Panc1 (cell line): ENCODE data around the gene OAF. TPM values are rescaled to one million over a fixed set of nuclear protein-coding genes. Genes with fewer than 3 reads are reported as not detected.

ENCODE experiments used
- ATAC-seq: fragments of 200-7000 bp; cut with Tn5 transposase; 2 replicates; pipeline ENCODE4 v1.9.1; 2020; ENCODE audit warnings: mild to moderate bottlenecking, moderate library complexity
- BruUV-seq: library from RNA; stranded (reverse); fragments of 400-500 nt; replicated peaks from 2 replicates; lab custom pipeline; 2021; lab: Mats Ljungman, UMichigan
- CTCF ChIA-PET: fragments of 300-600 bp; sonication (Branson Sonifier 250); formaldehyde crosslinking; loops from one replicate; lab custom pipeline; 2022; ENCODE audit warnings: antibody characterized with exemption; lab: Charles Lee
- POLR2A ChIA-PET: fragments of 300-600 bp; sonication (Branson Sonifier 250); formaldehyde crosslinking; loops from one replicate; lab custom pipeline; 2022; ENCODE audit warnings: antibody characterized with exemption; lab: Charles Lee
- DNase-seq: peaks from one replicate; pipeline ENCODE4 v3.0.0-alpha.2; 2010; ENCODE audit warnings: low read depth, low spot score
- H3K27ac ChIP-seq: 2 replicates; pipeline ENCODE4 v1.5.1; 2011; ENCODE audit warnings: mild to moderate bottlenecking, low read length, inconsistent platforms
- H3K27me3 ChIP-seq: fragments of 200-500 bp; sonication (Bioruptor generic); 2 replicates; pipeline ENCODE4 v1.6.0; 2014; ENCODE audit warnings: low read length, inconsistent platforms; ENCODE audit not compliant: control insufficient read depth, insufficient read depth
- H3K36me3 ChIP-seq: fragments of 200-500 bp; sonication (Bioruptor generic); 2 replicates; pipeline ENCODE4 v1.5.1; 2014; ENCODE audit warnings: inconsistent platforms, mild to moderate bottlenecking, low read length, moderate library complexity; ENCODE audit not compliant: control insufficient read depth, insufficient read depth
- H3K4me1 ChIP-seq: 2 replicates; pipeline ENCODE4 v1.5.1; 2011; ENCODE audit warnings: inconsistent platforms, mild to moderate bottlenecking, low read length, moderate library complexity; ENCODE audit not compliant: control insufficient read depth, insufficient read depth
- H3K4me3 ChIP-seq, 2 experiments: 2 replicates each; pipeline ENCODE4 v1.5.1; 2011 to 2012; ENCODE audit warnings: low read depth in 2 of 2, low read length in 2 of 2, mild to moderate bottlenecking in 2 of 2, inconsistent platforms in 1 of 2, moderate library complexity in 1 of 2
- H3K9me3 ChIP-seq: fragments of 200-500 bp; sonication (Bioruptor generic); 2 replicates; pipeline ENCODE4 v1.5.1; 2014; ENCODE audit warnings: low read depth, mild to moderate bottlenecking, inconsistent platforms, low read length, moderate library complexity; ENCODE audit not compliant: control insufficient read depth, insufficient read depth
- POLR2AphosphoS5 ChIP-seq: IDR thresholded peaks from 2 replicates; pipeline ENCODE4 v1.6.1; 2012; ENCODE audit warnings: mild to moderate bottlenecking, low read depth, low read length, moderate library complexity
- SIN3A ChIP-seq: IDR thresholded peaks from 2 replicates; pipeline ENCODE4 v1.6.1; 2012; ENCODE audit warnings: low read depth, mild to moderate bottlenecking, low read length, moderate library complexity, borderline replicate concordance; ENCODE audit not compliant: insufficient read depth
- TCF7L2 ChIP-seq: IDR thresholded peaks from 2 replicates; pipeline ENCODE4 v1.6.1; 2011; ENCODE audit warnings: mild to moderate bottlenecking, low read depth, low read length, inconsistent platforms
- in situ Hi-C: cut with HindIII; loops from 2 replicates; pipeline ENCODE4 v1.10.0; 2016; ENCODE audit warnings: low sequenced_read_pairs, low pct_unique_long_range_greater_than_20kb
- intact Hi-C: fragments of 100-400 bp; cut with micrococcal nuclease; formaldehyde crosslinking; loops from one replicate; pipeline ENCODE4 v1.10.0; 2022; ENCODE audit not compliant: unreplicated experiment
- total RNA-seq: library from RNA; stranded (reverse); gene quantifications from one replicate; pipeline ENCODE4 v1.2.1, GENCODE V29; 2021; ENCODE audit not compliant: unreplicated experiment
- TF ChIP-seq, protein P1 (sequence below), 2 experiments: IDR thresholded peaks; 2 replicates each; pipeline ENCODE4 v1.6.1; 2011 to 2012; ENCODE audit warnings: low read depth in 2 of 2, control low read depth in 1 of 2, low read length in 1 of 2, mild to moderate bottlenecking in 1 of 2, moderate library complexity in 1 of 2; ENCODE audit not compliant: insufficient read depth in 1 of 2
- TF ChIP-seq, protein P2 (sequence below): fragments of 450-650 bp; IDR thresholded peaks from 2 replicates; pipeline ENCODE4 v1.5.1; 2017; ENCODE audit warnings: mild to moderate bottlenecking

OAF gene
- total RNA-seq, 1 experiment from 2014 or later, result 13.7 TPM

DNA sequence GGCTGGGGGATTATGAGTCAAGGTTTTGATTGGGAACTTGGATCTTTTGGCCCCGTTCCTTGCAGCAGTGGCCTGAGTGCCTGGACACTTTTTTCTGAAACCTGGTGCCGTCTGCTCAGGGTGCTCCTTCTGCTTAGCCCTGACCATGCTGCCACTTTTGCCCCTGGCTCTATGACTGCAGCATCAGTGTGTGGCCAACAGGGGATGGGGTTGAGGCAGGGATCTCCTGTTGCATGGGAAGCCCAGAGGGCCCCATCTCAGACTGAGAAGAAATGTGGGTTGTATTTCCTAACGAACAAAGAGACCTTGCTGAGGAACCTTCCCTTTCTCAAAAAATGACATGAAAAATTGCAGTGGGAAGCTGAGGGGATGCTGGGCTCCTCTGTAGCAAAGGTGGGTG is 47.8 kb downstream of the OAF start:
- CTCF ChIA-PET, result interaction anchor here (0.6 to 1.3 kb wide), 2 partner anchors 45 to 90 kb away, joined by 3 read pairs; no protein-coding TSS in a partner anchor
- in situ Hi-C loops, result no loop called here
- no TSS peak for BruUV-seq

DNA sequence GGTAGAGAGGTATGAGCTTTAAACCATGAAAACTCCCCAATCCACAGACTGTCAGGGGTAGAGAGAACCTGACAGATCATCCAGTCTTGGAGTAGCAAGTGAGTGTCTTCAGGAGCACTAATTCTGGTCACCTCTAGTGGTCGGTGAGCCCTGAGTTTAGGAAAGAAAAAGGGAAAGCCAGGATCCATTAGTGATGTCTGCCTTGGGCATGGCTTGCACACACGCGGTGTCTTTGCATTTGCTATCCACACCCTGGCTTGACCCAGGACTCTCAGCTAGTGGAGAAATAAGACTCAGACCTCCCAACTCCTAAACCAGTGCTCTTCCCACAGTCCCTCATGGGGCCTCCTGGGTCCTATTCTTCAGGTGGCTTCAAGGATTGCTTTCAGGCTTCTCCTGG is 48.4 kb downstream of the OAF start:
- no peaks in the 10 kb centered on the region for H3K4me1 ChIP-seq
- intact Hi-C loops, result no loop called here
- in situ Hi-C loops, result no loop called here
- CTCF ChIA-PET, result no interaction called here
- no peaks in the 10 kb centered on the region for H3K36me3 ChIP-seq
- BruUV-seq, result no TSS peak
- no peaks in the 10 kb centered on the region for H3K9me3 ChIP-seq
- no peak for ATAC-seq
- TF ChIP-seq TCF7L2 (no peak), SIN3A (no peak), POLR2AphosphoS5 (no peak)
- TF ChIP-seq, protein P1, sequence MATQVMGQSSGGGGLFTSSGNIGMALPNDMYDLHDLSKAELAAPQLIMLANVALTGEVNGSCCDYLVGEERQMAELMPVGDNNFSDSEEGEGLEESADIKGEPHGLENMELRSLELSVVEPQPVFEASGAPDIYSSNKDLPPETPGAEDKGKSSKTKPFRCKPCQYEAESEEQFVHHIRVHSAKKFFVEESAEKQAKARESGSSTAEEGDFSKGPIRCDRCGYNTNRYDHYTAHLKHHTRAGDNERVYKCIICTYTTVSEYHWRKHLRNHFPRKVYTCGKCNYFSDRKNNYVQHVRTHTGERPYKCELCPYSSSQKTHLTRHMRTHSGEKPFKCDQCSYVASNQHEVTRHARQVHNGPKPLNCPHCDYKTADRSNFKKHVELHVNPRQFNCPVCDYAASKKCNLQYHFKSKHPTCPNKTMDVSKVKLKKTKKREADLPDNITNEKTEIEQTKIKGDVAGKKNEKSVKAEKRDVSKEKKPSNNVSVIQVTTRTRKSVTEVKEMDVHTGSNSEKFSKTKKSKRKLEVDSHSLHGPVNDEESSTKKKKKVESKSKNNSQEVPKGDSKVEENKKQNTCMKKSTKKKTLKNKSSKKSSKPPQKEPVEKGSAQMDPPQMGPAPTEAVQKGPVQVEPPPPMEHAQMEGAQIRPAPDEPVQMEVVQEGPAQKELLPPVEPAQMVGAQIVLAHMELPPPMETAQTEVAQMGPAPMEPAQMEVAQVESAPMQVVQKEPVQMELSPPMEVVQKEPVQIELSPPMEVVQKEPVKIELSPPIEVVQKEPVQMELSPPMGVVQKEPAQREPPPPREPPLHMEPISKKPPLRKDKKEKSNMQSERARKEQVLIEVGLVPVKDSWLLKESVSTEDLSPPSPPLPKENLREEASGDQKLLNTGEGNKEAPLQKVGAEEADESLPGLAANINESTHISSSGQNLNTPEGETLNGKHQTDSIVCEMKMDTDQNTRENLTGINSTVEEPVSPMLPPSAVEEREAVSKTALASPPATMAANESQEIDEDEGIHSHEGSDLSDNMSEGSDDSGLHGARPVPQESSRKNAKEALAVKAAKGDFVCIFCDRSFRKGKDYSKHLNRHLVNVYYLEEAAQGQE (IDR thresholded peaks at IDR 0.05; ENCODE audit: insufficient read depth in 1 of 2, low read depth in 2 of 2, low read length in 1 of 2), result no peak
- TF ChIP-seq, protein P2, sequence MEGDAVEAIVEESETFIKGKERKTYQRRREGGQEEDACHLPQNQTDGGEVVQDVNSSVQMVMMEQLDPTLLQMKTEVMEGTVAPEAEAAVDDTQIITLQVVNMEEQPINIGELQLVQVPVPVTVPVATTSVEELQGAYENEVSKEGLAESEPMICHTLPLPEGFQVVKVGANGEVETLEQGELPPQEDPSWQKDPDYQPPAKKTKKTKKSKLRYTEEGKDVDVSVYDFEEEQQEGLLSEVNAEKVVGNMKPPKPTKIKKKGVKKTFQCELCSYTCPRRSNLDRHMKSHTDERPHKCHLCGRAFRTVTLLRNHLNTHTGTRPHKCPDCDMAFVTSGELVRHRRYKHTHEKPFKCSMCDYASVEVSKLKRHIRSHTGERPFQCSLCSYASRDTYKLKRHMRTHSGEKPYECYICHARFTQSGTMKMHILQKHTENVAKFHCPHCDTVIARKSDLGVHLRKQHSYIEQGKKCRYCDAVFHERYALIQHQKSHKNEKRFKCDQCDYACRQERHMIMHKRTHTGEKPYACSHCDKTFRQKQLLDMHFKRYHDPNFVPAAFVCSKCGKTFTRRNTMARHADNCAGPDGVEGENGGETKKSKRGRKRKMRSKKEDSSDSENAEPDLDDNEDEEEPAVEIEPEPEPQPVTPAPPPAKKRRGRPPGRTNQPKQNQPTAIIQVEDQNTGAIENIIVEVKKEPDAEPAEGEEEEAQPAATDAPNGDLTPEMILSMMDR, result no peak
- POLR2A ChIA-PET, result no interaction called here
- H3K4me3 ChIP-seq, result no peak overlapping the region
- peaks cover 55% of the 10 kb centered on the region for H3K27me3 ChIP-seq
- H3K27ac ChIP-seq, result no peak overlapping the region
- DNase-seq, result no peak

More for the DNA sequence above, 47.8 kb downstream of the OAF start:
- TF ChIP-seq SIN3A (no peak), POLR2AphosphoS5 (no peak), TCF7L2 (no peak)
- TF ChIP-seq, protein P1 (IDR thresholded peaks at IDR 0.05; ENCODE audit: insufficient read depth in 1 of 2, low read depth in 2 of 2, low read length in 1 of 2), result no peak
- TF ChIP-seq, protein P2, result no peak
- Histone ChIP-seq H3K4me3 (no peak overlapping the region), H3K27me3 (peaks cover 59% of the 10 kb centered on the region), H3K9me3 (no peaks in the 10 kb centered on the region), H3K4me1 (no peaks in the 10 kb centered on the region), H3K27ac (no peak overlapping the region), H3K36me3 (no peaks in the 10 kb centered on the region)
- intact Hi-C loops, result no loop called here
- DNase-seq (no peak), ATAC-seq (no peak)
- POLR2A ChIA-PET, result interaction anchor here (0.6 kb wide), 1 partner anchor 670 kb away, joined by 6 read pairs; no protein-coding TSS in a partner anchor
